Upper lobe of left lung (tissue), 6 donors: ENCODE measurements around the gene ATXN7L1. TPM values are rescaled to one million over a fixed set of nuclear protein-coding genes. Genes with fewer than 3 reads are reported as not detected.

Source experiments
- ATAC-seq, 2 donors: fragments of 200-7000 bp; cut with Tn5 transposase; one replicate each; pipeline ENCODE4 v1.9.1; 2022; ENCODE audit warnings: mild to moderate bottlenecking in 2 of 2, moderate library complexity in 2 of 2; ENCODE audit not compliant: low FRiP score in 2 of 2
- DNase-seq, 2 donors: peaks; one replicate each; pipeline ENCODE4 v3.0.0-alpha.2; 2019 to 2020
- H3K27ac ChIP-seq, 4 donors: fragments of 200-600 bp; sonication (generic); one replicate each; pipeline ENCODE4 v1.5.1; 2016 to 2019
- H3K27me3 ChIP-seq, 4 donors: fragments of 200-600 bp; sonication (generic); one replicate each; pipeline ENCODE4 v1.5.1; 2017 to 2019
- H3K36me3 ChIP-seq, 4 donors: fragments of 200-600 bp; sonication (generic); one replicate each; pipeline ENCODE4 v1.5.1; 2016 to 2019
- H3K4me1 ChIP-seq, 4 donors: fragments of 200-600 bp; sonication (generic); one replicate each; pipeline ENCODE4 v1.5.1; 2018 to 2019
- H3K4me3 ChIP-seq, 4 donors: fragments of 200-600 bp; sonication (generic); one replicate each; pipeline ENCODE4 v1.5.1; 2017 to 2019; ENCODE audit warnings: mild to moderate bottlenecking in 2 of 4, moderate library complexity in 1 of 4
- H3K9me3 ChIP-seq, 4 donors: fragments of 200-600 bp; sonication (generic); one replicate each; pipeline ENCODE4 v1.5.1; 2018 to 2019
- CTCF ChIP-seq, 6 experiments: fragments of 450-650 bp in 4 of 6; fragments of 200-600 bp in 2 of 6; sonication (generic) in 2 of 6; IDR thresholded peaks; one replicate each; pipeline ENCODE4 v1.5.1; 2016 to 2019; ENCODE audit warnings: antibody characterized with exemption in 6 of 6
- EP300 ChIP-seq, 4 donors: sonication (generic); formaldehyde crosslinking; IDR thresholded peaks; one replicate each; pipeline ENCODE4 v1.5.1; 2017; ENCODE audit warnings: antibody characterized with exemption in 4 of 4, control low read depth in 2 of 4
- POLR2A ChIP-seq, 4 donors: fragments of 450-650 bp; IDR thresholded peaks; one replicate each; pipeline ENCODE4 v1.5.1; 2016 to 2017; ENCODE audit warnings: antibody characterized with exemption in 4 of 4, mild to moderate bottlenecking in 2 of 4
- POLR2AphosphoS5 ChIP-seq, 2 donors: sonication (generic); formaldehyde crosslinking; IDR thresholded peaks; one replicate each; pipeline ENCODE4 v1.5.1; 2017; ENCODE audit warnings: antibody characterized with exemption in 2 of 2
- WGBS, 2 donors: methylation state at CpG; one replicate each; pipeline ENCODE4 v1.1.5; 2017 to 2018; 5-methylcytosine and 5-hydroxymethylcytosine counted together
- total RNA-seq, 6 donors: library from RNA; depleted of rRNA in 4 of 6; stranded (reverse); fragments of >200 nt in 4 of 6; gene quantifications; one replicate each; pipeline versions ENCODE4 v1.1.0 to v1.2.1, GENCODE V29; 2016 to 2021
- donor health status: DM: no; HTN: no; CAD: no; lungs with moderate emphysema.
- donor health status: DM: no; HTN: yes; CAD: no; lungs with severe emphysema.

ATXN7L1 gene
- total RNA-seq, 6 donors from 2014 or later, result 7.1 to 43.0 (median 13.4) TPM

- H3K4me3 ChIP-seq, result no peak overlapping the region
- no peak for DNase-seq
- H3K9me3 ChIP-seq, result peaks cover 0 to 5% (median 0%) of the 10 kb centered on the region in 4 donors
- H3K36me3 ChIP-seq, result no peaks in the 10 kb centered on the region
- WGBS, 2 donors, result 89 to 92% methylated on average over 7 of the region's 7 CpGs
- no peaks in the 10 kb centered on the region for H3K4me1 ChIP-seq
- TF ChIP-seq EP300 (IDR thresholded peaks at IDR 0.05), result no peak
- TF ChIP-seq POLR2AphosphoS5 (IDR thresholded peaks at IDR 0.05), result no peak
- no peak for TF ChIP-seq POLR2A (IDR thresholded peaks at IDR 0.05)
- TF ChIP-seq CTCF (IDR thresholded peaks at IDR 0.05), result no peak
- no peak for ATAC-seq
- H3K27ac ChIP-seq, result no peak overlapping the region
- H3K27me3 ChIP-seq, result no peaks in the 10 kb centered on the region
These were observed 33.3 kb upstream of the ATXN7L1 start for GRCh38 chr7:105909742-105910141.

GRCh38 chr7:105907129-105907846, 30.9 kb upstream of the ATXN7L1 start:
- H3K4me3 ChIP-seq, result no peak overlapping the region
- TF ChIP-seq POLR2AphosphoS5 (IDR thresholded peaks at IDR 0.05) (no peak), CTCF (IDR thresholded peaks at IDR 0.05) (no peak), EP300 (IDR thresholded peaks at IDR 0.05) (no peak), POLR2A (IDR thresholded peaks at IDR 0.05) (no peak)
- ATAC-seq, result no peak
- 62 to 74% methylated on average over 7 to 9 of the region's 9 CpGs for WGBS, 2 donors
- no peaks in the 10 kb centered on the region for H3K4me1 ChIP-seq
- peaks cover 0 to 5% (median 0%) of the 10 kb centered on the region in 4 donors for H3K9me3 ChIP-seq
- H3K27ac ChIP-seq, result no peak overlapping the region
- H3K36me3 ChIP-seq, result no peaks in the 10 kb centered on the region
- DNase-seq, result no peak
- no peaks in the 10 kb centered on the region for H3K27me3 ChIP-seq

GRCh38 chr7:105906695-105907094, 30.3 kb upstream of the ATXN7L1 start:
- Histone ChIP-seq H3K27ac (no peak overlapping the region), H3K27me3 (no peaks in the 10 kb centered on the region), H3K4me1 (no peaks in the 10 kb centered on the region), H3K4me3 (no peak overlapping the region), H3K9me3 (peaks cover 0 to 5% (median 0%) of the 10 kb centered on the region in 4 donors), H3K36me3 (no peaks in the 10 kb centered on the region)
- DNase-seq, result no peak
- no peak for ATAC-seq
- no peak for TF ChIP-seq POLR2A (IDR thresholded peaks at IDR 0.05)
- TF ChIP-seq EP300 (IDR thresholded peaks at IDR 0.05), result no peak
- no peak for TF ChIP-seq CTCF (IDR thresholded peaks at IDR 0.05)
- TF ChIP-seq POLR2AphosphoS5 (IDR thresholded peaks at IDR 0.05), result no peak
- WGBS, 2 donors, result 54 to 72% methylated on average over 2 of the region's 2 CpGs

- Histone ChIP-seq H3K4me3 (no peak overlapping the region), H3K27me3 (no peaks in the 10 kb centered on the region), H3K9me3 (peaks cover 0 to 3% (median 0%) of the 10 kb centered on the region in 4 donors), H3K36me3 (no peaks in the 10 kb centered on the region), H3K27ac (no peak overlapping the region), H3K4me1 (no peaks in the 10 kb centered on the region)
- no peak for ATAC-seq
- 65 to 72% methylated on average over 8 of the region's 8 CpGs for WGBS, 2 donors
- no peak for DNase-seq
- TF ChIP-seq POLR2A (IDR thresholded peaks at IDR 0.05), result no peak
- no peak for TF ChIP-seq POLR2AphosphoS5 (IDR thresholded peaks at IDR 0.05)
These were observed 29.6 kb upstream of the ATXN7L1 start for GRCh38 chr7:105905910-105906568.

GRCh38 chr7:105905209-105905909, 29.0 kb upstream of the ATXN7L1 start:
- ATAC-seq, result no peak
- WGBS, 2 donors, result 83 to 87% methylated on average over 11 of the region's 11 CpGs
- Histone ChIP-seq H3K27me3 (no peaks in the 10 kb centered on the region), H3K36me3 (no peaks in the 10 kb centered on the region), H3K27ac (no peak overlapping the region), H3K9me3 (no peaks in the 10 kb centered on the region), H3K4me1 (no peaks in the 10 kb centered on the region), H3K4me3 (no peak overlapping the region)
- DNase-seq, result no peak
- no peak for TF ChIP-seq POLR2AphosphoS5 (IDR thresholded peaks at IDR 0.05)
- TF ChIP-seq CTCF (IDR thresholded peaks at IDR 0.05), result no peak
- no peak for TF ChIP-seq POLR2A (IDR thresholded peaks at IDR 0.05)
- TF ChIP-seq EP300 (IDR thresholded peaks at IDR 0.05), result no peak
